ENCODE data around the gene RASSF1.

Gene RASSF1

DNA sequence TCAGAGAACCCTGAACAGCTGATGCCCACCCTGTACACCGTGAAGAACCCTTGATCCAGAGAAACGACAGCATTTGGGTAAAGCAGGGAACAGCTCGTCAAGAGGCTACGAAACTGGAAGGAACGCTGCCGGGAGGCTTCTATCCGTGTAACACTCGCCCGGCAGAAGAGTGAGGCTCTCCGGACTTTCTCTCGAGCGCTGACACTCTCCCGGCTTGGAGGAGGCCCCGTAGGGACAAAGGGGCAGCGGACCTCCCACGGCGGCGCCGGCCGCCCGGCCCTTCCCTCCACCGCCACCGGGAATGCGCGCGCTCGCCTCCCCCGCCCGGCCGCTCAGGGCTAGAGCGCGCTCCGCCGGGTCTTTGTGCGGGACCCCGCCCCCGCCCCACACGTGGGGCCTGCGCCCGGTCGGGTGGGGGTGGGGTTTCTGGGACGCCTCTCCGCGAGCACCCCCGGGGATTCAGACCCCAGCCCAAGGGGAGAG, 19.7 kb downstream of the RASSF1 start:
- H3K36me3 ChIP-seq (ENCODE audit: low read depth) = peaks cover 39% of the 10 kb centered on the region
- H3K27me3 ChIP-seq (ENCODE audit: insufficient read depth, poor library complexity, severe bottlenecking) = no peaks in the 10 kb centered on the region
- peak overlapping the region; percentile 83 for H3K4me3 ChIP-seq (ENCODE audit: severe bottlenecking)
- peak; percentile 67 for DNase-seq (ENCODE audit: low spot score)
- TF ChIP-seq, protein P1, sequence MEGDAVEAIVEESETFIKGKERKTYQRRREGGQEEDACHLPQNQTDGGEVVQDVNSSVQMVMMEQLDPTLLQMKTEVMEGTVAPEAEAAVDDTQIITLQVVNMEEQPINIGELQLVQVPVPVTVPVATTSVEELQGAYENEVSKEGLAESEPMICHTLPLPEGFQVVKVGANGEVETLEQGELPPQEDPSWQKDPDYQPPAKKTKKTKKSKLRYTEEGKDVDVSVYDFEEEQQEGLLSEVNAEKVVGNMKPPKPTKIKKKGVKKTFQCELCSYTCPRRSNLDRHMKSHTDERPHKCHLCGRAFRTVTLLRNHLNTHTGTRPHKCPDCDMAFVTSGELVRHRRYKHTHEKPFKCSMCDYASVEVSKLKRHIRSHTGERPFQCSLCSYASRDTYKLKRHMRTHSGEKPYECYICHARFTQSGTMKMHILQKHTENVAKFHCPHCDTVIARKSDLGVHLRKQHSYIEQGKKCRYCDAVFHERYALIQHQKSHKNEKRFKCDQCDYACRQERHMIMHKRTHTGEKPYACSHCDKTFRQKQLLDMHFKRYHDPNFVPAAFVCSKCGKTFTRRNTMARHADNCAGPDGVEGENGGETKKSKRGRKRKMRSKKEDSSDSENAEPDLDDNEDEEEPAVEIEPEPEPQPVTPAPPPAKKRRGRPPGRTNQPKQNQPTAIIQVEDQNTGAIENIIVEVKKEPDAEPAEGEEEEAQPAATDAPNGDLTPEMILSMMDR (IDR thresholded peaks at IDR 0.05; ENCODE audit: poor library complexity, severe bottlenecking) = no peak
- no peaks in the 10 kb centered on the region for H3K9me3 ChIP-seq (ENCODE audit: severe bottlenecking)
- peaks cover 18% of the 10 kb centered on the region for H3K4me1 ChIP-seq (ENCODE audit: insufficient read depth, poor library complexity, severe bottlenecking)
- ATAC-seq (ENCODE audit: low read depth) = peak; percentile 17; the same call in 2 of the 3 replicates
- H3K27ac ChIP-seq (ENCODE audit: poor library complexity, severe bottlenecking) = peak overlapping the region; percentile 59

DNA sequence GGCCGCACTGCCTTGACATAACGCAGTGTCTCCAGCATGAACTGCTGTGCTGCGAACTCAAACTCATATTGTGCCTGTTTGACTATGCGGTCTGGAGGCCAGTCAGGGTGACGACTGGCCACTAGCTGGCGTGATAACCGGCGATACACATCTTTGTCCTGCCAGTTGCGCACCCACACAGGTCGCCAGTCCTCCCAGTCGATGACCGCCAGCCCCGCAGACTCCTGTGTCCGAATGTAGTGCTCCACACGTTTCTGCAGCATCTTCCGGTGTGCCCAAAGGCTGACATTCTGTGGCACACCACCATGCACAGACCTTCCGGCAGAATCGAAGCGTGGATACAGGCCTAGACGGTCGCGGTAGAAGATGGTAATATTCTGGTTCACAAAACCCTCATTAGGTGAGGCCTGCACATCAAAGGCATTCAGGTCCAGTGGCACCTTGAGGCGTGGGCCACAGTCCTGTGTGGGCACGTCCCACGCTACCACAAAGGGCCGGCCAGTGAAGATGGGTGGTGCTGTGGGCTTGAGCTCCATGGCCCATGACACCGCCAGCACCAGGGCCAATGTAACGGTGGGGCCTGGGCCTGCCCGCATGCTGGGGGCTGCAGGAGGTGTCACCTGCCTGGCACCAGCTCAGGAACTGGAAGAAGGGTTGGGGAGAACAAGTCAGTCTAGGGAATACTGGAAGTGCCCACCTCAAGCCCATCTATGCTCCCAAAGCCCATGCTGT, 20.6 kb downstream of the RASSF1 start:
- Histone ChIP-seq H3K27me3 (ENCODE audit: insufficient read depth, poor library complexity, severe bottlenecking) (no peaks in the 10 kb centered on the region), H3K27ac (ENCODE audit: poor library complexity, severe bottlenecking) (peak overlapping the region; percentile 59), H3K4me1 (ENCODE audit: insufficient read depth, poor library complexity, severe bottlenecking) (peaks cover 19% of the 10 kb centered on the region), H3K9me3 (ENCODE audit: severe bottlenecking) (no peaks in the 10 kb centered on the region), H3K36me3 (ENCODE audit: low read depth) (peaks cover 43% of the 10 kb centered on the region), H3K4me3 (ENCODE audit: severe bottlenecking) (peak overlapping the region; percentile 83)
- peak; percentile 60 for DNase-seq (ENCODE audit: low spot score)
- ATAC-seq (ENCODE audit: low read depth) = no peak
- TF ChIP-seq, protein P1 (IDR thresholded peaks at IDR 0.05; ENCODE audit: poor library complexity, severe bottlenecking) = peak; percentile 8

DNA sequence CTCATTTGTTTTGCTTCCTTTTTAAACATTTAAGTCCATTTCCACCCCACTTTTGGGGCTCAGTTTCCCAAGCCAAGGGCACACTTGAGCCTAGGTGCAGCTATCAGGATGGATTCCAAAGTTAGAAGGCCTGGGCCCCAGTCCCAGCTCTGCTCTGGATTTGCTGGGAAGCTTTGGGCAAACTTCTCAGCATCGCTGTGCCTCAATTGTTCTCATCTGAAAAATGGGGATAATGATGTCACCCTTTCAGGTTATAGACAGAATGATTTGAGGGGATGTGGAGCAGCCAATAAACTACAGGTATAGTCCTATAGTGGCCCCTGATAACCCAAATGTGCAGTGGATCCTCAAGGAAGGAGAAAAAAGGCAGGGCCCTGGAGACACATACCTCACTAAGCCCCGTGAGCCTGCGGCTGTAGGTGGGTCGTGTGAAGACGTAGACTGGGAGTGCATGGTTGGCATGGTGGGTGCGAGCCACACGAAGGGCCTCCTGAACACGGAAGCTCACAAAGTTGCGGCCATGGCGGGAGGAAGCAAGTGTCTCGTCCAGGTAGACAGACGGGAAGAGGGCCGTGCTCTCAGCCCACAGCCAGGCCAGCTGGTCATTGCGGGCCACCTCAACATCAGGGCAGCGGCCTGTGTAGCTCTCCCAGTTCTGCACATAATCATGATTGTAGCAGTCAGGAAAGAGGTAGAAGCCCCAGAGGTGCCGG, 21.3 kb downstream of the RASSF1 start:
- ATAC-seq (ENCODE audit: low read depth) = no peak
- no peak overlapping the region for H3K4me3 ChIP-seq (ENCODE audit: severe bottlenecking)
- H3K4me1 ChIP-seq (ENCODE audit: insufficient read depth, poor library complexity, severe bottlenecking) = peaks cover 19% of the 10 kb centered on the region
- TF ChIP-seq, protein P1 (IDR thresholded peaks at IDR 0.05; ENCODE audit: poor library complexity, severe bottlenecking) = no peak
- H3K27me3 ChIP-seq (ENCODE audit: insufficient read depth, poor library complexity, severe bottlenecking) = no peaks in the 10 kb centered on the region
- H3K27ac ChIP-seq (ENCODE audit: poor library complexity, severe bottlenecking) = peak overlapping the region; percentile 59
- no peaks in the 10 kb centered on the region for H3K9me3 ChIP-seq (ENCODE audit: severe bottlenecking)
- H3K36me3 ChIP-seq (ENCODE audit: low read depth) = peaks cover 36% of the 10 kb centered on the region
- DNase-seq (ENCODE audit: low spot score) = peak; percentile 38

DNA sequence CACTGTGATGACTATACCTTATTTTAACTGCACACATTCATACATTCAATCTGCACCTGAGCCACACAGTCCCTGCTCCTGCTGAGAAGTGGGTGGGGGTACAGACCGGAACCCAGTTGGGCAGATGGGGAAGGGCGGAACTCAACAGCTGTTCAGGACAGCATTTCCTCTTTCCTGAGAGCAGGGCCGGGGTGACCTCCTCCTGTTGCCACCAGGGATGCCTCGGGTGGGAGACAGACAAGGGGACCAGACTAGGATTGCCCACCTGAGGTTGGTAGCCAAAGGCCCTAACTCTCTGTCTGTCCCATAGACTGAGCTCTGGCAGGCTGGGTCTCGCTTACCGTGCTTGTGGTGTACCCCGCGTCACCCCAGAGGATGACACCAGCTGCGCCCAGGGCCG, 22.0 kb downstream of the RASSF1 start:
- ATAC-seq (ENCODE audit: low read depth) = no peak
- no peaks in the 10 kb centered on the region for H3K27me3 ChIP-seq (ENCODE audit: insufficient read depth, poor library complexity, severe bottlenecking)
- TF ChIP-seq, protein P1 (IDR thresholded peaks at IDR 0.05; ENCODE audit: poor library complexity, severe bottlenecking) = no peak
- H3K27ac ChIP-seq (ENCODE audit: poor library complexity, severe bottlenecking) = peak overlapping the region; percentile 87
- H3K36me3 ChIP-seq (ENCODE audit: low read depth) = peaks cover 36% of the 10 kb centered on the region
- H3K4me1 ChIP-seq (ENCODE audit: insufficient read depth, poor library complexity, severe bottlenecking) = peaks cover 19% of the 10 kb centered on the region
- no peaks in the 10 kb centered on the region for H3K9me3 ChIP-seq (ENCODE audit: severe bottlenecking)
- no peak overlapping the region for H3K4me3 ChIP-seq (ENCODE audit: severe bottlenecking)
- DNase-seq (ENCODE audit: low spot score) = peak; percentile 46

Data from RWPE2 (cell line).